Vagina (tissue), 2 donors: ENCODE measurements around the gene JSRP1. TPM values are rescaled to one million over a fixed set of nuclear protein-coding genes. Genes with fewer than 3 reads are reported as not detected.

Experiments used
- DNase-seq, 2 donors: peaks; one replicate each; pipeline ENCODE4 v3.0.0-alpha.2; 2017; ENCODE audit errors: extremely low spot score in 2 of 2
- H3K27ac ChIP-seq: fragments of 200-600 bp; sonication (generic); one replicate; pipeline ENCODE4 v1.5.1; 2019
- H3K27me3 ChIP-seq: fragments of 200-600 bp; sonication (generic); one replicate; pipeline ENCODE4 v1.5.1; 2019
- H3K36me3 ChIP-seq, 2 donors: fragments of 200-600 bp; sonication (generic); one replicate each; pipeline ENCODE4 v1.5.1; 2017 to 2019
- H3K4me1 ChIP-seq: fragments of 200-600 bp; sonication (generic); one replicate; pipeline ENCODE4 v1.5.1; 2019
- H3K4me3 ChIP-seq, 2 donors: fragments of 200-600 bp; sonication (generic); 1 replicate in 1 of 2; 2 replicates in 1 of 2; pipeline ENCODE4 v1.5.1; 2016 to 2019
- H3K9me3 ChIP-seq: fragments of 200-600 bp; sonication (generic); one replicate; pipeline ENCODE4 v1.5.1; 2019
- CTCF ChIP-seq, 3 experiments: fragments of 450-650 bp in 2 of 3; fragments of 200-600 bp in 1 of 3; sonication (generic) in 1 of 3; IDR thresholded peaks; one replicate each; pipeline ENCODE4 v1.5.1; 2017 to 2019; ENCODE audit warnings: antibody characterized with exemption in 3 of 3, mild to moderate bottlenecking in 2 of 3, moderate library complexity in 2 of 3
- POLR2A ChIP-seq, 2 donors: fragments of 450-650 bp; IDR thresholded peaks; one replicate each; pipeline ENCODE4 v1.6.1; 2017; ENCODE audit warnings: antibody characterized with exemption in 2 of 2, mild to moderate bottlenecking in 2 of 2, moderate library complexity in 2 of 2
- POLR2AphosphoS5 ChIP-seq, 2 donors: sonication (generic); formaldehyde crosslinking; IDR thresholded peaks; one replicate each; pipeline ENCODE4 v1.9.0; 2017; ENCODE audit warnings: antibody characterized with exemption in 2 of 2, mild to moderate bottlenecking in 2 of 2, low read depth in 1 of 2; ENCODE audit not compliant: insufficient read depth in 1 of 2
- intact Hi-C: fragments of 100-400 bp; cut with DNase I; formaldehyde crosslinking; loops from one replicate; pipeline ENCODE4 v1.15.1; 2023
- total RNA-seq: library from RNA; depleted of rRNA; stranded (reverse); fragments of >200 nt; gene quantifications from one replicate; pipeline ENCODE4 v1.2.3, GENCODE V29; 2016

JSRP1 gene
- total RNA-seq, 1 donor from 2014 or later, result not detected

GRCh38 chr19:2251106-2252054 is 4.8 kb downstream of the JSRP1 start:
- peaks cover 0 to 21% of the 10 kb centered on the region in 2 donors for H3K36me3 ChIP-seq
- intact Hi-C loops, result no loop called here
- TF ChIP-seq CTCF (IDR thresholded peaks at IDR 0.05) (no peak), POLR2AphosphoS5 (IDR thresholded peaks at IDR 0.05; ENCODE audit: insufficient read depth in 1 of 2, low read depth in 1 of 2) (no peak), POLR2A (IDR thresholded peaks at IDR 0.05) (no peak)
- H3K4me1 ChIP-seq, result peaks cover 39% of the 10 kb centered on the region
- no peaks in the 10 kb centered on the region for H3K9me3 ChIP-seq
- peaks cover 8% of the 10 kb centered on the region for H3K27me3 ChIP-seq
- peak overlapping the region in 1 of 2 donors; percentile 31 for H3K4me3 ChIP-seq
- no peak overlapping the region for H3K27ac ChIP-seq
- DNase-seq, result no peak

GRCh38 chr19:2250766-2251105 is 5.5 kb downstream of the JSRP1 start:
- Histone ChIP-seq H3K4me1 (peaks cover 39% of the 10 kb centered on the region), H3K4me3 (peak overlapping the region in 1 of 2 donors; percentile 31), H3K27me3 (peaks cover 8% of the 10 kb centered on the region), H3K36me3 (peaks cover 0 to 28% of the 10 kb centered on the region in 2 donors), H3K9me3 (no peaks in the 10 kb centered on the region), H3K27ac (no peak overlapping the region)
- no peak for DNase-seq
- TF ChIP-seq POLR2A (IDR thresholded peaks at IDR 0.05) (no peak), POLR2AphosphoS5 (IDR thresholded peaks at IDR 0.05; ENCODE audit: insufficient read depth in 1 of 2, low read depth in 1 of 2) (no peak)
- intact Hi-C loops, result no loop called here

- DNase-seq, result no peak
- H3K27me3 ChIP-seq, result peaks cover 8% of the 10 kb centered on the region
- intact Hi-C loops, result no loop called here
These were observed 6.1 kb downstream of the JSRP1 start for GRCh38 chr19:2249880-2250765.

GRCh38 chr19:2249010-2249866 is 7.0 kb downstream of the JSRP1 start, which contains the start of gene AMH:
AMH (plus strand) TSS chr19:2249323; CDS start chr19:2249333, 10 bp downstream.
- H3K36me3 ChIP-seq, result peaks cover 7 to 43% of the 10 kb centered on the region in 2 donors
- TF ChIP-seq POLR2A (IDR thresholded peaks at IDR 0.05) (no peak), POLR2AphosphoS5 (IDR thresholded peaks at IDR 0.05; ENCODE audit: insufficient read depth in 1 of 2, low read depth in 1 of 2) (no peak), CTCF (IDR thresholded peaks at IDR 0.05) (no peak)
- no peak within 1 kb of the TSS for H3K27ac ChIP-seq
- H3K4me1 ChIP-seq, result peaks cover 39% of the 10 kb centered on the region
- peaks cover 8% of the 10 kb centered on the region for H3K27me3 ChIP-seq
- no peak for DNase-seq
- H3K4me3 ChIP-seq, result no peak within 1 kb of the TSS
- intact Hi-C loops, result no loop called here
- H3K9me3 ChIP-seq, result no peaks in the 10 kb centered on the region

More at GRCh38 chr19:2249880-2250765, 6.1 kb downstream of the JSRP1 start:
- H3K9me3 ChIP-seq, result no peaks in the 10 kb centered on the region
- TF ChIP-seq POLR2A (IDR thresholded peaks at IDR 0.05) (no peak), POLR2AphosphoS5 (IDR thresholded peaks at IDR 0.05; ENCODE audit: insufficient read depth in 1 of 2, low read depth in 1 of 2) (no peak), CTCF (IDR thresholded peaks at IDR 0.05) (no peak)
- H3K4me3 ChIP-seq, result peak overlapping the region in 1 of 2 donors; percentile 31
- H3K4me1 ChIP-seq, result peaks cover 39% of the 10 kb centered on the region
- H3K27ac ChIP-seq, result no peak overlapping the region
- peaks cover 5 to 34% of the 10 kb centered on the region in 2 donors for H3K36me3 ChIP-seq
